IPS-18a (cell line): Measurements from ENCODE around the gene YARS1.

Source experiments
- H3K27ac ChIP-seq: one replicate; pipeline ENCODE4 v1.5.1; 2013; ENCODE audit warnings: low read length
- H3K27me3 ChIP-seq: one replicate; pipeline ENCODE4 v1.6.1; 2013; ENCODE audit warnings: mild to moderate bottlenecking, low read length; ENCODE audit not compliant: control insufficient read depth, insufficient read depth
- H3K36me3 ChIP-seq: one replicate; pipeline ENCODE4 v1.6.1; 2013; ENCODE audit warnings: low read depth, low read length; ENCODE audit not compliant: control insufficient read depth
- H3K4me1 ChIP-seq: one replicate; pipeline ENCODE4 v1.6.1; 2013; ENCODE audit warnings: low read depth, low read length; ENCODE audit not compliant: control insufficient read depth
- H3K4me3 ChIP-seq: one replicate; pipeline ENCODE4 v1.5.1; 2013; ENCODE audit warnings: low read length
- H3K9ac ChIP-seq: one replicate; pipeline ENCODE4 v1.6.1; 2013; ENCODE audit warnings: mild to moderate bottlenecking, low read length, moderate library complexity
- H3K9me3 ChIP-seq: one replicate; pipeline ENCODE4 v1.6.1; 2013; ENCODE audit warnings: low read depth, low read length; ENCODE audit not compliant: control insufficient read depth

YARS1 gene

GRCh38 chr1:32766328-32766972 lies 50.7 kb downstream of the YARS1 start:
- peaks cover 36% of the 10 kb centered on the region for H3K4me1 ChIP-seq
- H3K36me3 ChIP-seq: peaks cover 21% of the 10 kb centered on the region
- no peaks in the 10 kb centered on the region for H3K9me3 ChIP-seq
- peak overlapping the region; percentile 64 for H3K9ac ChIP-seq
- no peaks in the 10 kb centered on the region for H3K27me3 ChIP-seq
- H3K4me3 ChIP-seq: peak overlapping the region; percentile 69
- peak overlapping the region; percentile 75 for H3K27ac ChIP-seq

- Histone ChIP-seq H3K9ac (peak overlapping the region; percentile 64), H3K36me3 (peaks cover 21% of the 10 kb centered on the region), H3K4me1 (peaks cover 43% of the 10 kb centered on the region), H3K27me3 (no peaks in the 10 kb centered on the region), H3K4me3 (peak overlapping the region; percentile 69), H3K27ac (peak overlapping the region; percentile 75), H3K9me3 (no peaks in the 10 kb centered on the region)
Measured at GRCh38 chr1:32765570-32766327, 51.4 kb downstream of the YARS1 start.

- Histone ChIP-seq H3K27ac (no peak overlapping the region), H3K9ac (peak overlapping the region; percentile 64), H3K4me1 (peaks cover 49% of the 10 kb centered on the region), H3K36me3 (peaks cover 21% of the 10 kb centered on the region), H3K27me3 (no peaks in the 10 kb centered on the region), H3K4me3 (peak overlapping the region; percentile 69), H3K9me3 (no peaks in the 10 kb centered on the region)
Measured at GRCh38 chr1:32764826-32765569, 52.2 kb downstream of the YARS1 start.

GRCh38 chr1:32763221-32763620 lies 53.9 kb downstream of the YARS1 start:
- no peak overlapping the region for H3K4me3 ChIP-seq
- no peak overlapping the region for H3K9ac ChIP-seq
- H3K27me3 ChIP-seq: no peaks in the 10 kb centered on the region
- H3K36me3 ChIP-seq: peaks cover 6% of the 10 kb centered on the region
- peaks cover 66% of the 10 kb centered on the region for H3K4me1 ChIP-seq
- H3K27ac ChIP-seq: no peak overlapping the region
- no peaks in the 10 kb centered on the region for H3K9me3 ChIP-seq

GRCh38 chr1:32761936-32762335 lies 55.2 kb downstream of the YARS1 start:
- Histone ChIP-seq H3K36me3 (no peaks in the 10 kb centered on the region), H3K27ac (peak overlapping the region; percentile 92), H3K9ac (no peak overlapping the region)

GRCh38 chr1:32761253-32761877 lies 55.8 kb downstream of the YARS1 start:
- Histone ChIP-seq H3K4me1 (peaks cover 65% of the 10 kb centered on the region), H3K9me3 (no peaks in the 10 kb centered on the region), H3K4me3 (peak overlapping the region; percentile 28), H3K9ac (peak overlapping the region; percentile 57), H3K27ac (peak overlapping the region; percentile 92), H3K27me3 (no peaks in the 10 kb centered on the region), H3K36me3 (no peaks in the 10 kb centered on the region)

More at GRCh38 chr1:32761936-32762335, 55.2 kb downstream of the YARS1 start:
- no peaks in the 10 kb centered on the region for H3K27me3 ChIP-seq
- no peaks in the 10 kb centered on the region for H3K9me3 ChIP-seq
- peaks cover 71% of the 10 kb centered on the region for H3K4me1 ChIP-seq
- no peak overlapping the region for H3K4me3 ChIP-seq

- H3K36me3 ChIP-seq: no peaks in the 10 kb centered on the region
- H3K27me3 ChIP-seq: no peaks in the 10 kb centered on the region
- peaks cover 64% of the 10 kb centered on the region for H3K4me1 ChIP-seq
- peak overlapping the region; percentile 63 for H3K4me3 ChIP-seq
- H3K9ac ChIP-seq: peak overlapping the region; percentile 66
- no peaks in the 10 kb centered on the region for H3K9me3 ChIP-seq
- H3K27ac ChIP-seq: peak overlapping the region; percentile 92
Measured at GRCh38 chr1:32759997-32760623, 57.0 kb downstream of the YARS1 start.

GRCh38 chr1:32759521-32759981 lies 57.6 kb downstream of the YARS1 start:
- Histone ChIP-seq H3K27ac (peak overlapping the region; percentile 92), H3K9me3 (no peaks in the 10 kb centered on the region), H3K36me3 (no peaks in the 10 kb centered on the region), H3K4me1 (peaks cover 61% of the 10 kb centered on the region), H3K9ac (peak overlapping the region; percentile 66), H3K4me3 (peak overlapping the region; percentile 63), H3K27me3 (no peaks in the 10 kb centered on the region)

GRCh38 chr1:32758795-32759430 lies 58.2 kb downstream of the YARS1 start:
- Histone ChIP-seq H3K27ac (peak overlapping the region; percentile 92), H3K9ac (peak overlapping the region; percentile 66), H3K4me3 (peak overlapping the region; percentile 63), H3K9me3 (no peaks in the 10 kb centered on the region), H3K27me3 (no peaks in the 10 kb centered on the region), H3K4me1 (peaks cover 61% of the 10 kb centered on the region), H3K36me3 (no peaks in the 10 kb centered on the region)

GRCh38 chr1:32758177-32758794 lies 58.9 kb downstream of the YARS1 start:
- Histone ChIP-seq H3K27ac (no peak overlapping the region), H3K36me3 (no peaks in the 10 kb centered on the region), H3K4me3 (no peak overlapping the region), H3K9me3 (no peaks in the 10 kb centered on the region), H3K27me3 (no peaks in the 10 kb centered on the region), H3K4me1 (peaks cover 61% of the 10 kb centered on the region), H3K9ac (no peak overlapping the region)
